Hematopoietic multipotent progenitor cell (in vitro differentiated cells): ENCODE measurements around the gene XK. TPM values are rescaled to one million over a fixed set of nuclear protein-coding genes. Genes with fewer than 3 reads are reported as not detected.
"Not testable (repeated sequence)": the region's sequence is repeated elsewhere in the genome, so short reads cannot be mapped to it uniquely, and the experiment has no call there.

Experiments
- DNase-seq, 3 donors: peaks; one replicate each; pipeline ENCODE4 v3.0.0-alpha.2; 2011 to 2015; ENCODE audit warnings: low read depth in 2 of 3, low spot score in 2 of 3
- total RNA-seq: library from RNA; depleted of rRNA; stranded (reverse); fragments of >200 nt; gene quantifications from one replicate; pipeline ENCODE4 v1.2.3, GENCODE V29; 2012

XK gene
- total RNA-seq, 1 donor = 1.6 TPM

DNA sequence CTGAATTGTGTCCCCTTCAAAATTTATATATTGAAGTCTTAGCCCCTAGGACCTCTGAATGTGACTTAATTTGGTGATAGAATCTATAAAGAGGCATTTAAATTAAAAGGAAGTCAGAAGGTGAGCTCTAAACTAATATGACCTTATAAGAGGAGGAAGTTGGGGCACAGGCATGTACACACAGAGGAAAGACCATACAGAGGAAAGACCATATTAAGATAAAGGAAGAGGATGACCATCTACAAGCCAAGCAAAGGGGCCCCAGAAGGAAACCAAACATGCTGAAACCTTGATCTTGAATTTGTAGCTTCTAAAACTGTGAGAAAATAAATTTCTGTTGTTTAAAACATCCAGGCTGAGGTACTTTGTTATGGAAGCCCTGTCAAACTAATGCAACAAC, 67.3 kb downstream of the XK start:
- DNase-seq = no peak

DNA sequence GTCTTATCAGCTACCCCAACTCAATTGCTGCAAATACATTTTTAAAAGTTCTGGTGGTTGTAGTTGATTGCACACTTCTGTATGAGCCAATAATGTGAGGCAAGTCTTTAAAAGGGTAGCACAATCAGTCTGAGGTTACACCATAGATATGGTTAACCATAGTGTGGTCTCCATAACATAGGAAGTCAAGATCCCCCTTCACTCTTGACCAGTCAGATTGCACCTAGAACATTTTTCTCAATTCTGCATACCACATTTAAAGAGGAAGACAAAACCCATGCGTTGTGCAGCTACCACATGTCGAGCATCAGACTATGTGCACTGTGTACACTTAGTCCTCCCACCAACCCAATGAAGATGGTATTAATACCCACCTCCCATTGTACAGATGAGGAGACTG, 67.8 kb downstream of the XK start:
- DNase-seq = peak in 1 of 3 donors; percentile 1

DNA sequence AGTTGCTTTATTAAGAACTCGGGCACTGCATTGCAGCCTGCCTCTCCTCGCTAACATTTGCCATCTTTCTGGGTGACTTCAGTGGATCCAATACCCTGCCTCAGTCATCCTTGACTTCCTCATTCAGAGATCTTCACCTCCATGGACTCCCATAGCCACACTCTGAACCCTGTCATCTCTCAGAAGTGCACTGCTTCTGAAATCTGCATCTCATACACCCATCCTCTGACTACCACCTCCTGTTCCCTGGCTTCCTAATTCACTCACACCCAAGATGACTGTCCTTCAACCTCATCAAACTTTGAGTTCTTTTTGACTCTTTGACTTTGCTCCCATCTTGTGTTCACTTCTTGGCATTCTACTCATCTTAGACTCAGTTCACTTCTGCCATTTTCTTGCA, 68.9 kb downstream of the XK start:
- no peak for DNase-seq

DNA sequence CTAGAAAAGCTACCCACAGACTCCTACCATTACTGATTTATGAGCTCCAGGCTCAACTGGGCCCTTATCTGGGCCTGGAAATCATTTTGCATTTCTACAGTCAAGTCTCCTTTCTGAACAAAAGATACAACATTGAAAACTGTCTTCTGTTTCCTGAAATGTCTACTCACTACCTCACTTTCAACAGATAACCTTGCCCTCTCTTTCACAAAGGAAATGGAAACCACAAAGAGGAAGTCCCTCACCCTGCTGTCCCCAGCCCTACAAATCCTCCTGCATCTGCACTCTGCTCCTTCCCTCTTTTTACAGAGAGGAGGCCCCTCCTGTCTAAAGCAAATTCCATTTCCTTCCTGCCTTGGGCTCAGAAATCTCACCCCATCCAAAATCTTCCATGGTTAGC, 69.4 kb downstream of the XK start:
- DNase-seq = peak in 2 of 3 donors; percentile 56 to 84

DNA sequence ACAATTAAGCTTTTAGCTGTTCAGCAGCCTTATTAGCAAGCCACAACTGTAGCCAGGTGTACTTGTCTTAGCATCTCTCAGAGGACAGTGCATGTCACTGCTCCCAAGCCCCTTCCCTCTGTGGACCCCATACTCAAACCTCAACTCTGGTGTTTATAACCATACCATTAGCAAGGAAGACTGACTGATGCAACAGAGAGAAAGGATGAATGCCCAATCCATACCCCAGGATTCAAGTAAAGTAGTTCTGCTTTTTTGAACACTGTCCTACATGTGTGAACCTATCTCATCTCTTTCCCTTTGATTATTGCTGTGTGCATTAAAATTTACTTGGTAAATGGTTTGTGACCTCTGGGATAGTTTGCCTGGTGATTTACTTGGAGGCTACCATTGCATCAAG, 71.5 kb downstream of the XK start:
- no peak for DNase-seq

DNA sequence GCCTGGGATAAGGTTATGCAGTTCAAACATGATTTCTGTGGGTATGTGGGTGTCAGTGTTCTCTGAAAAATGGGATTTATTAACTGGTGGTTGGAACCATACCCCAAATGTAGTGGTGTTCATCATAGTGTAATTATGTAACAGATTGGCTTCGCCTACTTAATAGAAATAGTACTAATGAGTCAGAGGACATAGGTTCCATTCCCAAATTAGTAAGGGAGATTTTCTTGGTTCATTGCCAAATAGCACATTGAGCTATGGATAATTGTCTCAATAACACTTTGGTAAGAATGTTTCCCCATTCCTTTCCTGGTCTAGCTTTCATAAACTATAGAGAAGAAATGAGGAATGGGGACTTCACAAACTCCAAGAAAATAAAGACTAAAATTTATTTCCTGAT, 73.8 kb downstream of the XK start:
- DNase-seq = no peak

DNA sequence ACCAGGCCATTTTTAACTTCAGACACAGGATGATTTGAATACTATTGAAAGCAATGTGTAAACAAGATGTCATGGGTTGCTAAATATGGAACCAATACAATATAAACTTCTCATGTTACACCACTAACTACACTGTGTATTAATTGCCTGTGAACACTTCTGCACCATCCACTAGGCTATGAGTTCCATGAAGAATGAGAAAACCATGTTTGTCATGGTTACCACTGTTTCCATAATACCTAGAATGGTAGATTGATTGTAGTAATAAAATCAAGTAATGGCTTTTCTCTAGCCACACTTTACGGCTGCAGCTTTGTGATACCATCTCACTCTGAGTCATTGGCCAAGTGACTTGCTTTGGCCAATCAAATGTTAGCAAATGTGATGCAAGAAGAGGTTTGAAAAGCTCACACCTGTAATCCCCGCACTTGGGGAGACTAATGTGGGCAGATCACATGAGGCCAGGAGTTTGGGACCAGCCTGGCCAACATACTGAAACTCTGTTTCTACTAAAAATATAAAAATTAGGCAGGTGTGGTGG, 74.4 kb downstream of the XK start:
- no peak for DNase-seq

DNA sequence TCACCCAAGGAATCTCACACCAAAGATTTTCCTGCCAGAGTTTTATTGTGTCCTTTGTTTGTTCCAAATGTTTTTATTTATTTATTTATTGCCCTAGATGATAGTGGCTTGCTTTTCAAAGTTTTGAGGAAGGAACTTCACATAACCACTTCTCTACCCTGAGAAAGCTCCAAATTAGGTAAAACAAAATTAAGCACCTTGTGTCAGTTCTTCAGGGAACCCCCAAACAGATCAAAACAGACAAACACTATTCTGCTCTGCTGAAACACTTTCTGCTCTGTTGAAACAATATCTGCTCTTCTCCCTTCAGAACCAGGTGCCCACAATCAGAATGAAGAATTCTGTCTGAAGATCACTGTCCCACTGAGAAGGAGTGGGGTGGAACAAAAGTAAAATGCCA, 77.8 kb downstream of the XK start:
- DNase-seq = no peak

DNA sequence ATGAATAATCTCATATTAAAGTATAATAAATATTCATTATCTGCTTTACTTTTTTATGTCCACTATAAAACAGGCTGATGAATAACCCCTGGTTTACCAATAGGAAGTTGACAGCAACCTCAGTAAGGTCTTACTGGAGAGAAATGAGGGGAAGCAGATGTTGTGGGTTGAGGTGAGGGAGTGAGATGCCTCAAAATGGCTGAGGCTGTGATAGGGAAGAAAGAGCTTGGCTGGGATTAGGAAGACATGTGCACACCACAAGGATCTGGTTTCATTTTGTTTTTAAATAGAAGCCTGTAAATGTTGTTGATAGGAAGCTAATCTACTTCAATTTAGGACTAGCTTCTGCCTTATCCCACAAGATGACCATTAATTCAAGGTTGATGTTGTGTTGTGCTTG, 79.9 kb downstream of the XK start:
- peak in 2 of 3 donors; percentile 62 to 84 for DNase-seq

DNA sequence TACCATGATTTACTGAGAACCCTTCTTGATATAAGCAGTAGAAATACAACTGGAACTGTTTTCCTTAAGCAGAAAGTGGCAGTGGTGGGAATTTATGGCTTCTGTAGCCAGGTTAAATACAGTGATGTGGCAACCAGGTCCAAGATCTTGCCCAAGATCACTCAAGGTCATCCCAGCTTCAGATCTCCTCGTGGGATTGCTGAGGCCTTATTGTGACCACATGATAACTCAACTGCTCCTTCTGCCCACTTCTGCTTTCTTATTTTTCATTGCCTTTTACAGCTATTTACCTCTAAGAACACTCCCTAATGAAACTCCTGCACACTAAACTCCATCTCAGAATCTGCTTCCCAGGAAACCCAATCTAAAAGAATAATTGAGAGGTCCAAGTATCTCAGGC, 81.8 kb downstream of the XK start:
- DNase-seq = no peak

DNA sequence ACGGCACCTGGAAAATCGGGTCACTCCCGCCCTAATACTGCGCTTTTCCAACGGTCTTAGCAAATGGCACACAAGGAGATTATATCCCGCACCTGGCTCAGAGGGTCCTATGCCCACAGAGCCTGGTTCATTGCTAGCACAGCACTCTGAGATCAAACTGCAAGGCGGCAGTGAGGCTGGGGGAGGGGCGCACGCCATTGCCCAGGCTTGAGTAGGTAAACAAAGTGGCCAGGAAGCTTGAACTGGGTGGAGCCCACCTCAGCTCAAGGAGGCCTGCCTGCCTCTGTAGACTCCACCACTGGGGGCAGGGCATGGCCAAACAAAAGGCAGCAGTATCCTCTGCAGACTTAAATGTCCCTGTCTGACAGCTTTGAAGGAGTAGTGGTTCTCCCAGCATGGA, 83.3 kb downstream of the XK start:
- not testable (repeated sequence) for DNase-seq

DNA sequence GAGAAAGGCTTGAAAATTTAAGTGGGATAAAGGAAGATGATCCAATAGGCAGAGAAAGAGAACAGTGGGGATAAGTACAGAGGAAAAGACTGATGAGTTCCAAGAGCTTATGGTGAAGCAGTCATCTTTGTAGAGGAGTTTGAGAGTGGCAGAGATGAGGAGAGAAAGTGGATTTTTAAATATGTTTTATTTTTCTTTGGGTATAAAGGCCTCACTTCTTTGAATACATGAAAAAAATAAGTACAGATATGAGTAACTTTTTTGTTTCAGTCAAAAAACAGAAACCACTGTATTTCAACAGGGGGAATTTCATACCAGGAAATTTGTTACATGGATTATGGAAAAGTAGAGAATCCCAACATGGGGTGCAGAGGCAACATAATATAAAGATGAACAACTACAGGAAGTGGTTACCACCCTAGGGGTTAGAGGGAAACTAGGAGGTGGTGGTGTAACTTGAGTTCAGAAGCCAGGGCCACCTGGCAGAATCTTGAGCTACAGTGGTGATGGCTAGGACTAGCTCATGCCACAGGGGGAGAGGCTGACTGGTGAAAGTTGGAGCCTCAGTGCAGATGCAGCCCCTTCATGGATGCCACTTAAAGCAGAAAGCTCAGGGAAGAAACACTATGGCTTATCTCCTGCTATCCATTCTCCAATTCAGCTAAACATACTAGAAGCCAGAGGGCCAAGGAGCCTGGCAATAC, 90.8 kb downstream of the XK start:
- DNase-seq = no peak

DNA sequence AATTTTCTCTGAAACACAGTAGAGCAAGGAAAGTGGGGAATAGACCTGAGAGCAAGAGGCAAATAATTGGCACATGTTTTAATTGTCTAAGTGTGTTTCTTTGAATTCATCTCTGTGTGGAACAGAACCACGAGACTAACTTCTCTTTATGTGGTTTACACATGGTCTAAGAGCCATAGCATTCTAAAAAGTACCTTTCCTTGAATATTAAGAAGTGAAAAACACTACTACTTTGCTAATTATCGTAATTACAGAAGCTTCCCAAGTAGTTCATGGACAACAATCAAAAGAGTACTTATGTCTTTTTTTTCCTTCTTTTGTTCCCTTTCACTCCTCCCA, 91.4 kb downstream of the XK start:
- no peak for DNase-seq

DNA sequence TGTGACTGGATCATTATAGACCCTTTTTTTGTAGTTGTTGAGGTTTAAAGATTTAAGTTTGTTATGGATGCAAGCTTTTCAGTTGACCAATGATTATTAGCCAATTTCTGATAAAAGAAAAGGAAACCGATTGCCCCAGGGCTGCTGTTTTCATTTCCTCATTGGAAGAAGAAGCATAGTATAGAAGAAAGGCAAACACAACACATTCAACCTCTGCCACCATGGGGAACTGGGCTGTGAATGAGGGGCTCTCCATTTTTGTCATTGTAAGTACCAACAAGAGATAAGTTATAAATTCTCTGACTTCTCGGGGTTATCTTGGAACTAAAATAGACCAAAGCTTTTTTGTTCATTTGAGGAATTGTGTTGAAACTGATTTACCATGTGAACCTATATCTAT, 94.3 kb downstream of the XK start, which contains the start of gene CYBB:
TSS of gene CYBB (plus strand) at position 203 of the 400 bp plus-strand sequence. CDS start at position 222, 19 bp downstream.
- DNase-seq = no peak

DNA sequence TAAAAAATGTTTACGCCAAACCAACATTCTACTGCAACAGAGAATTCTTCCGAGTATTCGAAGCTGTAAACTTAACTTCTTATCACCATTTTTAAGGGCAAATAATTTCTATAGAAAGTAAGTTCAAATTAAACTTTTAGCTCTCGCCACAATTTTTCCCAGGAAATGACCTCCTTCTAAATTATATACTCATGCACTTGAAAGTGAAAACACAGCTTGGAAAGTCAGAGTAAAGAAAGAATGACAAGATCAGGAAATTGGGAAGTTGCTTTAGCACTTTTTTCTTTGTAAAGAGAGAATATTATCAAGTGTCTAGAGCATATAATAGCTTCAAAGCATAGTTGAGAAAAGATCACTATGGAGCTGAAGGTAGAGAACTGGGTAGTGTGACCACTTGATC, 95.5 kb downstream of the XK start:
- no peak for DNase-seq

Other genes starting within 250 kb of the XK start
- gene LANCL3, start 114.1 kb upstream of the XK start, total RNA-seq = 0.27 TPM
- 2.7 TPM for gene CYBB, start 94.3 kb downstream of the XK start, total RNA-seq
- 8.1 TPM for gene DYNLT3, start 161.8 kb downstream of the XK start, total RNA-seq